A549 (cell line): Measurements from ENCODE around the gene SPSB2. TPM values are rescaled to one million over a fixed set of nuclear protein-coding genes. Genes with fewer than 3 reads are reported as not detected.
"Not testable (repeated sequence)": the region's sequence is repeated elsewhere in the genome, so short reads cannot be mapped to it uniquely, and the experiment has no call there.

Source experiments
- ATAC-seq, 2 experiments: fragments of 200-7000 bp in 1 of 2; fragments of >200 bp in 1 of 2; cut with Nextera tagmentation in 1 of 2; cut with Tn5 transposase in 1 of 2; 3 replicates each; pipeline versions ENCODE4 v1.8.0 to v1.9.1; 2018 to 2020; ENCODE audit warnings: mild to moderate bottlenecking in 1 of 2, moderate library complexity in 1 of 2
- CTCF ChIA-PET: fragments of 300-600 bp; sonication (Branson Sonifier 250); formaldehyde crosslinking; extraction: SDS; loops from one replicate; lab custom pipeline; 2021; ENCODE audit warnings: antibody characterized with exemption, inconsistent platforms; lab: Yijun Ruan, JAX
- POLR2A ChIA-PET: fragments of 350-600 bp; formaldehyde crosslinking; extraction: SDS; loops from one replicate; lab custom pipeline; 2021; ENCODE audit warnings: antibody characterized with exemption, inconsistent platforms; lab: Yijun Ruan, JAX
- DNase-seq, 2 experiments: peaks; one replicate each; pipeline versions ENCODE4 v3.0.0 to v3.0.0-alpha.2; 2011 to 2016; ENCODE audit warnings: low read depth in 1 of 2, low spot score in 1 of 2
- FAIRE-seq: peaks from 2 replicates; lab custom pipeline; 2011; peaks lifted over from hg19 to GRCh38; lab: Jason Lieb, UNC
- H3K27ac ChIP-seq, 2 experiments: fragments of >200 bp; sonication (Bioruptor Twin); formaldehyde crosslinking; 3 replicates each; pipeline ENCODE4 v1.5.1; 2016 to 2017
- H3K4me1 ChIP-seq: fragments of >200 bp; sonication (Bioruptor Twin); formaldehyde crosslinking; 3 replicates; pipeline ENCODE4 v1.6.1; 2016
- H3K4me2 ChIP-seq: fragments of >200 bp; sonication (Bioruptor Twin); formaldehyde crosslinking; 3 replicates; pipeline ENCODE4 v1.6.1; 2016
- H3K4me3 ChIP-seq: fragments of >200 bp; sonication (Bioruptor Twin); formaldehyde crosslinking; 3 replicates; pipeline ENCODE4 v1.5.1; 2016
- H3K9me3 ChIP-seq: fragments of >200 bp; sonication (Bioruptor Twin); formaldehyde crosslinking; 3 replicates; pipeline ENCODE4 v1.6.1; 2016
- BCL3 ChIP-seq: fragments of >200 bp; sonication (Bioruptor Twin); formaldehyde crosslinking; IDR thresholded peaks from 3 replicates; pipeline ENCODE4 v1.6.1; 2016
- CBX8 ChIP-seq: fragments of 200-600 bp; sonication (generic); IDR thresholded peaks from 2 replicates; pipeline ENCODE4 v1.6.1; 2016
- CEBPB ChIP-seq, 2 experiments: fragments of >200 bp in 1 of 2; sonication (Bioruptor Twin) in 1 of 2; formaldehyde crosslinking in 1 of 2; IDR thresholded peaks; 2 replicates each; pipeline ENCODE4 v1.6.1; 2012 to 2016
- EHMT2 ChIP-seq: fragments of 200-600 bp; sonication (generic); IDR thresholded peaks from 2 replicates; pipeline ENCODE4 v1.6.1; 2016; ENCODE audit warnings: antibody characterized with exemption, low read depth, mild to moderate bottlenecking, moderate library complexity
- EP300 ChIP-seq, 2 experiments: fragments of >200 bp; sonication (Bioruptor Twin); formaldehyde crosslinking; IDR thresholded peaks; 2 replicates in 1 of 2; 3 replicates in 1 of 2; pipeline ENCODE4 v1.6.1; 2016 to 2017
- ESRRA ChIP-seq: fragments of 150-350 bp; IDR thresholded peaks from 2 replicates; pipeline ENCODE4 v1.6.1; 2014; ENCODE audit warnings: mild to moderate bottlenecking, low read length, borderline replicate concordance
- HEYL ChIP-seq: fragments of 250-450 bp; sonication (Bioruptor Pico); IDR thresholded peaks from 2 replicates; pipeline ENCODE4 v1.8.0; 2021; ENCODE audit warnings: mild to moderate bottlenecking, moderate library complexity
- MAFK ChIP-seq: fragments of 450-650 bp; IDR thresholded peaks from 2 replicates; pipeline ENCODE4 v1.6.1; 2014; ENCODE audit not compliant: partially characterized antibody
- MYC ChIP-seq: IDR thresholded peaks from 2 replicates; pipeline ENCODE4 v1.6.1; 2012; ENCODE audit warnings: mild to moderate bottlenecking, inconsistent platforms, low read length, improper control_type of control experiment, borderline replicate concordance
- NR3C1 ChIP-seq: fragments of >200 bp; sonication (Bioruptor Twin); formaldehyde crosslinking; IDR thresholded peaks from 3 replicates; pipeline ENCODE4 v1.6.1; 2017
- PHF8 ChIP-seq: fragments of 200-600 bp; sonication (generic); IDR thresholded peaks from 2 replicates; pipeline ENCODE4 v1.6.1; 2016; ENCODE audit warnings: low read depth, mild to moderate bottlenecking, antibody characterized with exemption, moderate library complexity, borderline replicate concordance
- POLR2A ChIP-seq: IDR thresholded peaks from 2 replicates; pipeline ENCODE4 v1.6.1; 2012; ENCODE audit warnings: mild to moderate bottlenecking, low read length
- POLR2AphosphoS2 ChIP-seq: conservative IDR thresholded peaks from 2 replicates; pipeline ENCODE4 v1.6.1; 2012; ENCODE audit warnings: low read length, improper control_type of control experiment, inconsistent platforms
- REST ChIP-seq: fragments of 200-600 bp; sonication (generic); IDR thresholded peaks from 2 replicates; pipeline ENCODE4 v1.6.1; 2016; ENCODE audit warnings: antibody characterized with exemption, mild to moderate bottlenecking, moderate library complexity
- RNF2 ChIP-seq: fragments of 200-600 bp; sonication (generic); IDR thresholded peaks from 2 replicates; pipeline ENCODE4 v1.6.1; 2016; ENCODE audit warnings: low read depth, mild to moderate bottlenecking, antibody characterized with exemption, moderate library complexity, borderline replicate concordance
- TFCP2L1 ChIP-seq: fragments of 250-450 bp; sonication (Bioruptor Pico); IDR thresholded peaks from 2 replicates; pipeline ENCODE4 v1.5.0; 2021; ENCODE audit warnings: mild to moderate bottlenecking
- TP53 ChIP-seq: fragments of 250-450 bp; sonication (Bioruptor Pico); IDR thresholded peaks from 2 replicates; pipeline ENCODE4 v1.5.0; 2021; ENCODE audit warnings: mild to moderate bottlenecking, moderate library complexity
- ZC3H11A ChIP-seq: fragments of 450-650 bp; IDR thresholded peaks from 2 replicates; pipeline ENCODE4 v1.6.1; 2014; ENCODE audit warnings: antibody characterized with exemption, mild to moderate bottlenecking
- WGBS: methylation state at CpG from one replicate; pipeline ENCODE4 v1.1.6; 2017; ENCODE audit errors: missing lambda C conversion rate; 5-methylcytosine and 5-hydroxymethylcytosine counted together
- polyA plus RNA-seq, 4 experiments: library from polyadenylated mRNA; depleted of rRNA in 3 of 4; stranded (reverse); fragments of >200 nt; fragmentation: RNase III in 1 of 4; extraction: RNeasy Plus Mini Kit Qiagen cat#74134 plus additional on column Dnase treatment in 1 of 4; gene quantifications; 2 replicates in 3 of 4; 3 replicates in 1 of 4; pipeline ENCODE4 v1.2.3, GENCODE V29; 2011 to 2017
- TF ChIP-seq, protein P1 (sequence below): fragments of >200 bp; sonication (Bioruptor Twin); formaldehyde crosslinking; IDR thresholded peaks from 2 replicates; pipeline ENCODE4 v1.6.1; 2016

Gene SPSB2
- polyA plus RNA-seq, 2 of the 4 experiments (the other 2 are of a cell fraction) = 16.8 to 21.8 TPM

- peaks cover 41% of the 10 kb centered on the region for H3K4me1 ChIP-seq
- WGBS = 10% methylated on average over 15 of the region's 33 CpGs
- TF ChIP-seq HEYL (CRISPR knock-in tag) (no peak), PHF8 (no peak), MAFK (no peak), EP300 (IDR thresholded peaks at IDR 0.05) (no peak), POLR2AphosphoS2 (no peak), RNF2 (no peak), EHMT2 (no peak), ZC3H11A (no peak), TFCP2L1 (CRISPR knock-in tag) (no peak), NR3C1 (no peak), ESRRA (no peak), CBX8 (no peak), POLR2A (no peak), MYC (no peak), BCL3 (no peak), REST (no peak)
- TF ChIP-seq, protein P1, sequence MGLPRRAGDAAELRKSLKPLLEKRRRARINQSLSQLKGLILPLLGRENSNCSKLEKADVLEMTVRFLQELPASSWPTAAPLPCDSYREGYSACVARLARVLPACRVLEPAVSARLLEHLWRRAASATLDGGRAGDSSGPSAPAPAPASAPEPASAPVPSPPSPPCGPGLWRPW = no peak
- peak overlapping the region; percentile 100 for H3K4me3 ChIP-seq
- no peak for DNase-seq
- ChIA-PET CTCF (interaction anchor here (1.1 to 17.9 kb wide), 10 partner anchors 10 to 78 kb away, joined by 3 to 399 read pairs (median 44); partner anchors contain the start of genes ATN1, C12orf57, CDCA3 and ENO2), POLR2A (interaction anchor here (1.1 to 4.8 kb wide), 12 partner anchors 8 to 114 kb away, joined by 4 to 74 read pairs (median 9); partner anchors contain the start of genes C12orf57, CDCA3, MLF2 and PTMS)
- peak overlapping the region; percentile 100 for H3K4me2 ChIP-seq
- H3K27ac ChIP-seq = peak overlapping the region; percentile 97 to 99
- FAIRE-seq = no peak
- H3K9me3 ChIP-seq = no peaks in the 10 kb centered on the region
- ATAC-seq = peak; percentile 7 to 14; a peak in 5 of 6 replicates
Observed at GRCh38 chr12:6866920-6867412, 6.1 kb downstream of the SPSB2 start.

- H3K27ac ChIP-seq = peak overlapping the region; percentile 97 to 99
- DNase-seq = no peak
- no peak for ATAC-seq
- TF ChIP-seq CEBPB (IDR thresholded peaks at IDR 0.05) (no peak), TP53 (CRISPR knock-in tag) (no peak), POLR2AphosphoS2 (no peak)
- no peak for FAIRE-seq
- peak overlapping the region; percentile 100 for H3K4me2 ChIP-seq
- H3K4me3 ChIP-seq = peak overlapping the region; percentile 100
- CTCF ChIA-PET = interaction anchor here (1.1 to 17.9 kb wide), 13 partner anchors 9 to 113 kb away, joined by 3 to 399 read pairs (median 6); partner anchors contain the start of genes ATN1, C12orf57, CDCA3 and MLF2
- POLR2A ChIA-PET = interaction anchor here (0.6 to 4.8 kb wide), 11 partner anchors 12 to 113 kb away, joined by 4 to 74 read pairs (median 9); partner anchors contain the start of genes C12orf57, CDCA3, MLF2 and PTMS
- H3K4me1 ChIP-seq = peaks cover 35% of the 10 kb centered on the region
- H3K9me3 ChIP-seq = no peaks in the 10 kb centered on the region
- 85% methylated on average over 19 of the region's 19 CpGs for WGBS
Observed at GRCh38 chr12:6866163-6866919, 6.8 kb downstream of the SPSB2 start.

DNA sequence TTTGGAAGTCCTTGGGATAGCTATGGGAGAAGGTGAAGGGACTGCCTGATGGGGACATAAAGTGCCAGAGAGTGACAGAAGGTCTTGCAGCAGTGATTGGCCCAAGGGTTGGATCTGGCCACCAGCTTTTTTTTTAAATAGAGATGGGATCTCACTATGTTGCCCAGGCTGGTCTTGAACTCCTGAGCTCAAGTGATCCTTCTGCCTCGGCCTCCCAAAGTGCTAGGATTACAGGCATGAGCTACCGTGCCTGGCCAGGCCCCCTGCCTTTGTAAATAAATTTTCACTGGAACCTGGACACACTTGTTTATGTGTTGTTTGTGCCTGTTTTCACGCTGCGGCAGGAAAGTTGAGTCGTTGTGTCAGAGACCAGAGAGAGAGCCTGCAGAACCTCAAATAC is 7.8 kb downstream of the SPSB2 start:
- WGBS = 90% methylated on average over 5 of the region's 5 CpGs
- not testable (repeated sequence) for FAIRE-seq, H3K4me2 ChIP-seq, H3K4me3 ChIP-seq, ATAC-seq, DNase-seq, H3K27ac ChIP-seq, H3K9me3 ChIP-seq
- ChIA-PET POLR2A (interaction anchor here (1.2 kb wide), 1 partner anchor 14 kb away, joined by 8 read pairs; the partner anchor contains the start of genes CDCA3 and USP5), CTCF (interaction anchor here (1.1 to 9.6 kb wide), 9 partner anchors 12 to 112 kb away, joined by 3 to 183 read pairs (median 6); partner anchors contain the start of genes ATN1, CDCA3, MLF2 and USP5)
- peaks cover 25% of the 10 kb centered on the region for H3K4me1 ChIP-seq
